Choroid plexus epithelial cell (primary cell): ENCODE results near the gene IFI6.
A peak's percentile ranks its signal among the peaks of the same experiment; 100 is the strongest.

ENCODE experiments used
- DNase-seq: peaks from one replicate; pipeline ENCODE4 v3.0.0-alpha.2; 2010; ENCODE audit warnings: low read depth
- H3K4me3 ChIP-seq: 2 replicates; pipeline ENCODE4 v1.5.1; 2011; ENCODE audit warnings: low read depth, mild to moderate bottlenecking, control low read depth, low read length, moderate library complexity
- TF ChIP-seq, protein P1 (sequence below): conservative IDR thresholded peaks from 2 replicates; pipeline ENCODE4 v1.5.1; 2011; ENCODE audit warnings: low read depth, mild to moderate bottlenecking, control low read depth, inconsistent platforms, low read length, moderate library complexity

IFI6 gene

DNA sequence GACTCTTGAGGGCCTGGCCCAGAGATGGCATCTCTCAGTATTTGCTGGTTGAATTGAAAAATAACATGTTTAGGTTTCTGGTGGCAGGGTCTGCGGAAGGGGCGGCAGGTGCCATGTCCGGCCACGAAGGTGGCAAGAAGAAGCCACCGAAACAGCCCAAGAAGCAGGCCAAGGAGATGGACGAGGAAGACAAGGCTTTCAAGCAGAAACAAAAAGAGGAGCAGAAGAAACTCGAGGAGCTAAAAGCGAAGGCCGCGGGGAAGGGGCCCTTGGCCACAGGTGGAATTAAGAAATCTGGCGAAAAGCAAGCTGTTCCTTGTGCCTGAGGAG, 22.7 kb downstream of the IFI6 start:
- H3K4me3 ChIP-seq: no peak overlapping the region
- no peak for DNase-seq
- TF ChIP-seq, protein P1, sequence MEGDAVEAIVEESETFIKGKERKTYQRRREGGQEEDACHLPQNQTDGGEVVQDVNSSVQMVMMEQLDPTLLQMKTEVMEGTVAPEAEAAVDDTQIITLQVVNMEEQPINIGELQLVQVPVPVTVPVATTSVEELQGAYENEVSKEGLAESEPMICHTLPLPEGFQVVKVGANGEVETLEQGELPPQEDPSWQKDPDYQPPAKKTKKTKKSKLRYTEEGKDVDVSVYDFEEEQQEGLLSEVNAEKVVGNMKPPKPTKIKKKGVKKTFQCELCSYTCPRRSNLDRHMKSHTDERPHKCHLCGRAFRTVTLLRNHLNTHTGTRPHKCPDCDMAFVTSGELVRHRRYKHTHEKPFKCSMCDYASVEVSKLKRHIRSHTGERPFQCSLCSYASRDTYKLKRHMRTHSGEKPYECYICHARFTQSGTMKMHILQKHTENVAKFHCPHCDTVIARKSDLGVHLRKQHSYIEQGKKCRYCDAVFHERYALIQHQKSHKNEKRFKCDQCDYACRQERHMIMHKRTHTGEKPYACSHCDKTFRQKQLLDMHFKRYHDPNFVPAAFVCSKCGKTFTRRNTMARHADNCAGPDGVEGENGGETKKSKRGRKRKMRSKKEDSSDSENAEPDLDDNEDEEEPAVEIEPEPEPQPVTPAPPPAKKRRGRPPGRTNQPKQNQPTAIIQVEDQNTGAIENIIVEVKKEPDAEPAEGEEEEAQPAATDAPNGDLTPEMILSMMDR: no peak

DNA sequence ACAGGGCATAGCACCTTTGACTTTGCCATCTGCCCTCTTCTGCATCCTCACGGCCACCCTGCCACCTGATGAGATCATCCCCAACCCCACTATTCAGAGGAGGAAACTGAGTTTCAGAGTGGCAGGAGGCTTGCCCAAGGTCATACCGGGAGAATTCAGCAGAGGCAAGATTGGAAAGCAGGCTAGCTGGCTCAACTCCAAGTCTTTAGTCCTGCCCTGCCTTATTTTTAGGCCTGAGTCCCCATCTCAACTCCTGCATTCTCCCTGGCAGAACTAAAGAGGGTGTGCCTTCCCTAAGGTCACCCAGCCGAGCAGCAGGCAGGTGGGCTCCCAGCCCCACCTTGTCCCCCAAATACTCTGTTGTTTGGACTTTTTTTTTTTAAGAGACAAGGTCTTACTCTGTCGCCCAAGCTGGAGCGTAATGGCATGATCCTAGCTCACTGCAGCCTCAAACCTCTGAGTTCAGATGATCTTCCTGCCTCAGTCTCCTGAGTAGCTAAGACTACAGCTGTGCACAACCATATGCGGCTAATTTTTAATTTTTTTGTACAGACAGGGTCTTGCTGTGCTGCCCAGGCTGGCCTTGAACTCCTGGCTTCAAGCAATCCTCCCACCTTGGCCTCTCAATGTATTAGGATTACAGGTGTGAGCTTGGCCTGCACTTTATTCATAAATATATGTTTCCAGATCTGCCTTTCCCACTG, 23.2 kb downstream of the IFI6 start:
- H3K4me3 ChIP-seq: no peak overlapping the region
- DNase-seq: no peak
- TF ChIP-seq, protein P1: no peak

DNA sequence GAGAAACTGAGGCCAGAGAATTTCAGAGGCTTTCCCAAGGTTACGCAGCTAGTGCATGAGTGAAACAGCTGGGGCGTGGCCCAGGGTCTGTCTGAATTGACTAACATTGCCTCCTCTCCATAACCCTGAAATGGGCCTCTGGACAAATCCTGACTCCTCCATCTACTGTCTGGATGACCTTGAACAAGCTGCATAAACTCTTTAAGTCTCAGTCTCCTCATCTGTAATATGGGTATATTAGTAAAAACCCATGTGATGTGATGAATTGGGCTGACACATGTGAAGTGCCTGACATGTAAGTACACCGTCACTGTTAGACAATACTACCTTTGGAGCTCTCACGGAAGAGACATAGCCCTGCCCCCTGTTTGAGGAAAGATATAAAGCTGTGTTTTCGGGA, 24.7 kb downstream of the IFI6 start:
- TF ChIP-seq, protein P1: no peak
- no peak overlapping the region for H3K4me3 ChIP-seq
- no peak for DNase-seq

DNA sequence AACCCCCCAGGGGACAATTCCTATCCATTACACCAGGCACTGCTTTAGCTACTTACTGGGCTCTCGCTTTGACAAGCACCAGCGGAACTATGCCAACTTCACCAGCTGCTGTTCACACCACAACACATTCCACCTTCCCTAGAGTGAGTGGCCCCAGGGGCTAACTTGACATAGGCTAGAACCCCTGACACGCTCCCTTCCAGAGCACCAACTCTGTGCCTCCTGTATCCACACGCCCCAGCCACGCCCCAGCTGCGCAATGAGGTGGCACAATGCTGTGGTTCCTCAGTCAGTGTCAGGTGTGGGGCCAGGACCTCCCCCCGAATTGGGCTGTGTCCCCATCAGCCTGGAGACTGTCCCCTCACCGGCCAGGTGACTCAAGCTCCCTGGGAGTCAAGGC, 25.3 kb downstream of the IFI6 start:
- peak; percentile 39 for DNase-seq
- TF ChIP-seq, protein P1: no peak
- no peak overlapping the region for H3K4me3 ChIP-seq

DNA sequence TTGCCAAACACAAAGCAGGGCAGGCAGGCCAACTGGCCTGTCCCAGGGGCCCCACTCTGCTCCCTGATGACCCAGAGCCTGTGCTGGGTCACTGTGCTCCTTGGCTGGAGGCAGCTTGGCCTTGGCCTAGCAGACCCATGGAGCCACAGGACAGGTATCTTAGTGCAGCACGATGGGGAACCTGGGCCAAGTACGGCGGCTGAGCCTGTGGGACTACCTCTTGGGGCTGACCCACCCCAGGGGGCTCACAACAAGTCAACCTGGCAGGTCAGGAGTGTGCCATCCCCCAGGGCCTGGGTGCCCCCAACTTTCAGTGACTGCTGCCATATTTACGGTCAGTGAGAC, 26.9 kb downstream of the IFI6 start:
- no peak overlapping the region for H3K4me3 ChIP-seq
- TF ChIP-seq, protein P1: no peak
- DNase-seq: no peak

DNA sequence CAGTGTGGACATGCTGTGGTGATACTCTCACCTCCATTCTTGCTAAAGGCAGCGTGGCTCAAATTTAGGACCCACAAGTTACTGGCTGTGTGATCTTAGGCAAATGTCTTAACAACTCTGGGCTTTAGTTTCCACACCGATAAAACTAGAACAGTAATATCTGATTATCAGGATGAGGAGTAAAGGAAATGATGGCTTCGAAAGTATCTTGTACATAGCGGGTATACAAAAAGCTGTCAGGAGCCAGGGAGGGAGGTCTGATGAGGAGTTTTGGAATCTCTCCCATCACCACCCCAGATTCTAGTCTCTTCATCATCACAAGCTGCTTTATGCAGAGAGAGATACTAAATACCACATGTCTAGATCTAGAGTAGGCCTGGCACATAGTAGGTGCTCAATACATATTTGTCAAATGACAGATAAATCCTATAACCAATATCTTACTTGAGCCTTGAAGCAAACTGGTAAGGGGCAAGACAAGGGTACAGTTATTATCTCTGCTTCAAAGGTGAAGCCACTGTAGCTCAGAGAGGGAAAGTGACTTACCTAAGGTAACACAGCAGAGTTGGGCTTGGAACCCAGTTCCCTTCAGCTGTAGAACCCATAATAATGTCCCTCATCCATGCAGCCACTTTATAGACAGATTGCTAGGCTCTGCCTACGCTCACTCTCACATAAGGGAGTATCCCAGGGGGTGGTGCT, 27.5 kb downstream of the IFI6 start:
- no peak overlapping the region for H3K4me3 ChIP-seq
- TF ChIP-seq, protein P1: no peak
- DNase-seq: no peak
